ENCODE measurements around the gene NAE1. TPM values are rescaled to one million over a fixed set of nuclear protein-coding genes. Genes with fewer than 3 reads are reported as not detected.

The NAE1 gene
- total RNA-seq, 2 experiments from 2014 or later: 121 to 126 TPM

Other genes starting within 250 kb of the NAE1 start
- 10 to 100 TPM; 64.6 to 65.9 TPM for gene CMTM3, start 226.3 kb downstream of the NAE1 start, total RNA-seq
- gene CMTM4, start 134.2 kb downstream of the NAE1 start, total RNA-seq: 1 to 10 TPM; 2.8 to 4.1 TPM
- gene DYNC1LI2, start 79.4 kb downstream of the NAE1 start, total RNA-seq: 10 to 100 TPM; 37.9 to 39.1 TPM
- not detected for gene TERB1, start 29.4 kb downstream of the NAE1 start, total RNA-seq
- gene CA7, start 13.4 kb upstream of the NAE1 start, total RNA-seq: under 1 TPM in 1 of 2 experiments, not detected in 1; 0.12 TPM
- 10 to 100 TPM; 42.4 to 45.5 TPM for gene PDP2, start 49.5 kb upstream of the NAE1 start, total RNA-seq
- gene CDH16, start 87.9 kb upstream of the NAE1 start, total RNA-seq: not detected
- under 1 TPM; 0.48 to 0.65 TPM for gene RRAD, start 94.6 kb upstream of the NAE1 start, total RNA-seq
- gene CIAO2B, start 103.4 kb upstream of the NAE1 start, total RNA-seq: 100 to 1,000 TPM; 195 to 204 TPM
- 10 to 100 TPM; 32.5 to 32.7 TPM for gene CES2, start 104.5 kb upstream of the NAE1 start, total RNA-seq
- 1 to 10 TPM; 1.6 to 3.0 TPM for gene CES3, start 130.3 kb upstream of the NAE1 start, total RNA-seq
- 10 to 100 TPM; 25.0 to 25.9 TPM for gene CES4A, start 157.6 kb upstream of the NAE1 start, total RNA-seq
- 100 to 1,000 TPM; 155 to 163 TPM for gene CBFB, start 198.2 kb upstream of the NAE1 start, total RNA-seq